ENCODE data around the gene PATJ. TPM values are rescaled to one million over a fixed set of nuclear protein-coding genes. Genes with fewer than 3 reads are reported as not detected.

PATJ gene
- total and polyA plus RNA-seq, 8 donors, result 27.6 to 58.8 (median 38.8) TPM

DNA sequence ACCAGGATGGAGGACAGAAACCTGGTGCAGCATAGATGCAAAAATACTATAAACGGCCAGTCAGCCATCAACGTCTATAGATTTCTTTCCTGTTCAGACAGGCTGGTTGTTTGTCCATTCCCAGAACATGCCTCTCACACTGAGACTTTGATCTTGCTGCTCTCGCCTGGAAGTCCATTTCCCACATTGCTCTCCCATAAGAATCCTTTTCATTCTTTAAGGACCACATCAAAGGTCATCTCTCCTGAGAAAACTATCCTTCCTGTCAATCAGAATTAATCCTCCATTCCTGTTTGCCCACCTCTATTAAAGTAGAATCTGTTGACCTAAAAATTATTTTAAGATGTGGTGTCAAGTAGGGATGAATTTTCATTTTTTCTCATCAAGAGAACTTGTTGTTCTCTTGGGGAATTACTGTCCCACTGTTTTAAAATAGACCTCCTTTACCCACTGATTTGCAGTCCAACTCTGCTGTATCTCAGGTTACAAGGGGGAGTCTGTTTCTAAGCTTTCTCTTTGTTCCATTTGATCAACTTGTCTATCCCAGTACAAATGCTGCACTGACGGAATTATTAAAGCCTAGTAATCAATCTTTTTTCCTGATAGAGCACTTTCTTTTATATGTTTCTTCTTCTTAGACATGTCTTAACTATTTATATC lies 172.7 kb downstream of the PATJ start:
- TF ChIP-seq, protein P1, sequence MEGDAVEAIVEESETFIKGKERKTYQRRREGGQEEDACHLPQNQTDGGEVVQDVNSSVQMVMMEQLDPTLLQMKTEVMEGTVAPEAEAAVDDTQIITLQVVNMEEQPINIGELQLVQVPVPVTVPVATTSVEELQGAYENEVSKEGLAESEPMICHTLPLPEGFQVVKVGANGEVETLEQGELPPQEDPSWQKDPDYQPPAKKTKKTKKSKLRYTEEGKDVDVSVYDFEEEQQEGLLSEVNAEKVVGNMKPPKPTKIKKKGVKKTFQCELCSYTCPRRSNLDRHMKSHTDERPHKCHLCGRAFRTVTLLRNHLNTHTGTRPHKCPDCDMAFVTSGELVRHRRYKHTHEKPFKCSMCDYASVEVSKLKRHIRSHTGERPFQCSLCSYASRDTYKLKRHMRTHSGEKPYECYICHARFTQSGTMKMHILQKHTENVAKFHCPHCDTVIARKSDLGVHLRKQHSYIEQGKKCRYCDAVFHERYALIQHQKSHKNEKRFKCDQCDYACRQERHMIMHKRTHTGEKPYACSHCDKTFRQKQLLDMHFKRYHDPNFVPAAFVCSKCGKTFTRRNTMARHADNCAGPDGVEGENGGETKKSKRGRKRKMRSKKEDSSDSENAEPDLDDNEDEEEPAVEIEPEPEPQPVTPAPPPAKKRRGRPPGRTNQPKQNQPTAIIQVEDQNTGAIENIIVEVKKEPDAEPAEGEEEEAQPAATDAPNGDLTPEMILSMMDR (IDR thresholded peaks at IDR 0.05), result no peak
- H3K4me1 ChIP-seq, result no peaks in the 10 kb centered on the region
- no peaks in the 10 kb centered on the region for H3K9me3 ChIP-seq
- intact Hi-C loops (cut with DNase I), result no loop called here
- H3K27me3 ChIP-seq, result no peaks in the 10 kb centered on the region
- DNase-seq (no peak), ATAC-seq (no peak)
- no peak overlapping the region for H3K4me3 ChIP-seq
- H3K36me3 ChIP-seq, result peaks cover 0 to under 1% of the 10 kb centered on the region in 2 donors
- H3K27ac ChIP-seq, result no peak overlapping the region

DNA sequence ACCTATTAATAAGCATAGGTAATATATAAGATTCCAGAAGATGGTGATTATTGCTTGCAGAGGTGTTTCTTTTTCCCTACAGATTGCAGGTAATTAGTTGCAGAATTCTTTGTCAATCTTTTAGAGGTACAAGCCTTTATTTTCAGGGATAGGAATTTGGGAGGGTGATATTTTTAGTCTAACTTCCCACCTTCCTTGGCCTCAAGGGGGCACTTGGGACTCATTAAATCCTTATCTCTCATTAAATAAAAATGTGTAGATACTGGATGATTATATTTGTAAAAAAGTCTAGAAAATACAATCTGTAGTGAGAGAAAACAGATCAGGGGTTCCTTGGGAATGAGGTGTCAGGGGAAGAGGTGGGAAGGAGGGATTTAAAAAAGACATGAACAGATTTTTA lies 179.2 kb downstream of the PATJ start:
- no peak overlapping the region for H3K27ac ChIP-seq
- no peak overlapping the region for H3K4me3 ChIP-seq
- H3K9me3 ChIP-seq, result no peaks in the 10 kb centered on the region
- no peak for DNase-seq
- no peaks in the 10 kb centered on the region for H3K27me3 ChIP-seq
- ATAC-seq, result no peak
- no peaks in the 10 kb centered on the region for H3K36me3 ChIP-seq
- TF ChIP-seq, protein P1 (IDR thresholded peaks at IDR 0.05), result no peak
- intact Hi-C loops (cut with DNase I), result no loop called here
- no peaks in the 10 kb centered on the region for H3K4me1 ChIP-seq

DNA sequence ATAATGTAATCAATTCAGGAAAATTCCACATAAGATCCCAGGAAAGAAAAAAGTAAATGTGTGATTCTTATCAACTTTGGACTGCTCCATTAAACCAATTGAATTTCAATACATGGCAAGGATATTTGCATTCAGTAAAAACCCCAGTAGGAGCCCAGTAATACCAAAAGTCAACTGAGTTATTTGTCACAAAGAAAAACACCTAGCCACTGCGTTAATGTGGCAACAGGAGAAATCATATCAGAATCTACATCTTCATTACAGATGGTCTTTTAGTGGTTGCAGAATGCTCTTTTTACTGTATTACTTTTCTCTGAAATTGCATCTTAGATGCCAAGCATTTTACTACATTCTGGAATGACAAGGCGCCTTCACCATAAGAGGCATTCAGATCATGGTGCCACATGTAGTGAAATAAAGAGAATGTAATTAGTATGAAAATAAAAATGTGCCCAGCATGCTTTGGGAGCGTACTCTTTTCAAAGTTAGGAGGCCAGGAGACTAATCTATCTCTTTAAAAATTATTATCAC lies 180.7 kb downstream of the PATJ start:
- intact Hi-C loops (cut with DNase I), result no loop called here
- TF ChIP-seq, protein P1 (IDR thresholded peaks at IDR 0.05), result no peak
- Histone ChIP-seq H3K9me3 (no peaks in the 10 kb centered on the region), H3K27ac (no peak overlapping the region), H3K4me3 (no peak overlapping the region), H3K36me3 (no peaks in the 10 kb centered on the region), H3K27me3 (no peaks in the 10 kb centered on the region), H3K4me1 (no peaks in the 10 kb centered on the region)
- DNase-seq (no peak), ATAC-seq (no peak)

DNA sequence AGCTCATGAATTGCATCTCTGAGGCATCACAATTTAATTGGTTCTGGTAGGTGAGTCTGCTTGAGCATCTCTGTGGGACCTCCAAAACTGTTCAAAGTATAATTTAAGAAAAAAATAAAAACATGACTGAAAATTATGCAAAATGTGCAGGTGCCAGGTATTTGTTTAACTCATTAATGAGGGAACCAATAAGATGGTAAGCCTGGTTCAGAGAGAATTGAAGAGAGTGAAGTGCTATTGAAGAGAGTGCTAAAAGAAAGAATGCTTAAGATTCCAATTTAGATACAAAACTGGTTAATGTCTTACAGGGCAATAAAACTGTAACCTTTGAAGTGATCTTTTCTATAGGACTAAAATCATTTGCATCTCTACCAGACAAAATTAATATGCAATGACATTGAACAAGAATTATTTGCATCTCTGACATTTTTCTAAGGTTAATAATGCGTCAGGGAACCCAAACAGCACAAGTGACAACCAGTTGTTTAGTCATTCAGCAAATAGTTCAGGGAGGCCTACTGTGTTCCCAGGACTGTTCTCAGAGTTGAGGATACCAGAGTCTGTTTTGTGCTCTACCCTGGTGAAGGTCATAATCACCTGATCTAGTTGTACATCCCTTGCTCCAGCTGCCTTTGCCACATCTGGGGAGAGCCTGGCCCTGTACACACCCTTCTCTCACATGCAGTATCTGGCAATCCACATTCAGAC lies 183.5 kb downstream of the PATJ start:
- DNase-seq (no peak), ATAC-seq (peak; percentile 24)
- intact Hi-C loops (cut with DNase I), result no loop called here

DNA sequence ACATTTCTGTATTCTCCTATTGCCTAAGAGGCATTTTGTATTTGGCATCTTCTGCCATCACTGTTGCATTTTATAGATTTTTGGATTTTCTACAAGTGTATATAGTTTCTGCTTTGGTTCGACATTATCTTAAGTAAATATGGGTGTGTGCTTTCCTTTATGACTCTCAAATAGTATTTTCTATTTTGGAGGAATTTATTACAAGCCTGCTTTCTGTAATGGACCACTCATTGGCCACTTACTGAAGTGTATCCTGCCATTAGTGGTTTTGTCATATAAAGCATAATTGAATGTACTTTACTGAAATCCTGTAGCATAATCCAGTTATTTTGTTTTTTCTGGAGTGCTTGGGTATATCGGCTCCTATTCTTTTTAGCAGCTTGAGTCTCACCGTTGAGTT lies 184.3 kb downstream of the PATJ start:
- no peaks in the 10 kb centered on the region for H3K9me3 ChIP-seq
- no peaks in the 10 kb centered on the region for H3K4me1 ChIP-seq
- H3K27me3 ChIP-seq, result no peaks in the 10 kb centered on the region
- TF ChIP-seq, protein P1 (IDR thresholded peaks at IDR 0.05), result no peak
- no peak for ATAC-seq
- intact Hi-C loops (cut with DNase I), result no loop called here
- H3K4me3 ChIP-seq, result no peak overlapping the region
- no peak for DNase-seq
- H3K27ac ChIP-seq, result no peak overlapping the region
- H3K36me3 ChIP-seq, result no peaks in the 10 kb centered on the region

More for the DNA sequence above, 183.5 kb downstream of the PATJ start:
- Histone ChIP-seq H3K4me1 (no peaks in the 10 kb centered on the region), H3K27me3 (no peaks in the 10 kb centered on the region), H3K36me3 (no peaks in the 10 kb centered on the region), H3K9me3 (no peaks in the 10 kb centered on the region), H3K4me3 (no peak overlapping the region), H3K27ac (no peak overlapping the region)
- TF ChIP-seq, protein P1 (IDR thresholded peaks at IDR 0.05), result no peak
